ENCODE data around the gene PLEKHH2. TPM values are rescaled to one million over a fixed set of nuclear protein-coding genes. Genes with fewer than 3 reads are reported as not detected.
"Not testable (repeated sequence)": the region's sequence is repeated elsewhere in the genome, so short reads cannot be mapped to it uniquely, and the experiment has no call there.

The PLEKHH2 gene
- under 1 TPM; 0.50 to 0.70 TPM for total RNA-seq

- ChIA-PET POLR2A (interaction anchor here (1.3 kb wide), 1 partner anchor 41 kb away, joined by 3 read pairs; the partner anchor contains the start of gene THADA), CTCF (interaction anchor here (0.8 to 1.1 kb wide), 2 partner anchors 24 to 826 kb away, joined by 3 read pairs; no protein-coding TSS in a partner anchor)
These were observed at the start of gene PLEKHH2 for GRCh38 chr2:43637030-43637803. Gene PLEKHH2, plus strand, starts transcription at chr2:43637260. Its CDS starts 7,414 bp downstream, at chr2:43644674.

- POLR2A ChIA-PET: no interaction called here
These were observed 44.6 kb upstream of the PLEKHH2 start for GRCh38 chr2:43592443-43592842.

GRCh38 chr2:43593254-43593653 is 43.8 kb upstream of the PLEKHH2 start:
- ChIA-PET CTCF (no interaction called here), POLR2A (no interaction called here)

More at GRCh38 chr2:43592443-43592842, 44.6 kb upstream of the PLEKHH2 start:
- CTCF ChIA-PET: no interaction called here

- ChIA-PET CTCF (interaction anchor here (0.5 kb wide), 1 partner anchor 9 kb away, joined by 3 read pairs; no protein-coding TSS in a partner anchor), POLR2A (no interaction called here)
These were observed 42.2 kb upstream of the PLEKHH2 start for GRCh38 chr2:43594875-43595274.

- CTCF ChIA-PET: interaction anchor here (0.5 to 2.9 kb wide), 5 partner anchors 10 to 19 kb away, joined by 3 to 14 read pairs (median 3); no protein-coding TSS in a partner anchor
These were observed 41.3 kb upstream of the PLEKHH2 start, which contains the start of gene THADA for GRCh38 chr2:43595603-43596412. Gene THADA, minus strand, starts transcription at chr2:43596038. Its CDS starts 3,646 bp downstream, at chr2:43592392.

GRCh38 chr2:43600596-43600995 is 36.5 kb upstream of the PLEKHH2 start:
- CTCF ChIA-PET, POLR2A ChIA-PET: not testable (repeated sequence)

More at GRCh38 chr2:43595603-43596412, 41.3 kb upstream of the PLEKHH2 start, which contains the start of gene THADA:
- POLR2A ChIA-PET: interaction anchor here (1.0 to 1.7 kb wide), 5 partner anchors 18 to 41 kb away, joined by 3 to 7 read pairs (median 5); partner anchors contain the start of gene PLEKHH2

- ChIA-PET CTCF (interaction anchor here (1.0 to 1.9 kb wide), 2 partner anchors 8 kb away, joined by 3 to 4 read pairs; no protein-coding TSS in a partner anchor), POLR2A (interaction anchor here (0.7 kb wide), 1 partner anchor 748 kb away, joined by 5 read pairs; no protein-coding TSS in a partner anchor)
These were observed 32.4 kb upstream of the PLEKHH2 start for GRCh38 chr2:43604674-43605073.

- ChIA-PET CTCF (interaction anchor here (1.0 to 1.9 kb wide), 2 partner anchors 8 kb away, joined by 3 to 4 read pairs; no protein-coding TSS in a partner anchor), POLR2A (no interaction called here)
These were observed 31.9 kb upstream of the PLEKHH2 start for GRCh38 chr2:43605079-43605655.

- CTCF ChIA-PET: interaction anchor here (0.6 to 1.9 kb wide), 3 partner anchors 9 to 168 kb away, joined by 3 to 5 read pairs (median 4); no protein-coding TSS in a partner anchor
- POLR2A ChIA-PET: no interaction called here
These were observed 31.2 kb upstream of the PLEKHH2 start for GRCh38 chr2:43605851-43606250.

GRCh38 chr2:43609290-43609918 is 27.7 kb upstream of the PLEKHH2 start:
- CTCF ChIA-PET: interaction anchor here (2.5 kb wide), 1 partner anchor 12 kb away, joined by 14 read pairs; the partner anchor contains the start of gene THADA

GRCh38 chr2:43610361-43610760 is 26.7 kb upstream of the PLEKHH2 start:
- POLR2A ChIA-PET: interaction anchor here (0.5 kb wide), 1 partner anchor 28 kb away, joined by 7 read pairs; no protein-coding TSS in a partner anchor
- CTCF ChIA-PET: interaction anchor here (2.5 kb wide), 1 partner anchor 13 kb away, joined by 14 read pairs; the partner anchor contains the start of gene THADA

More at GRCh38 chr2:43609290-43609918, 27.7 kb upstream of the PLEKHH2 start:
- POLR2A ChIA-PET: no interaction called here

- POLR2A ChIA-PET: no interaction called here
- CTCF ChIA-PET: interaction anchor here (0.8 to 1.7 kb wide), 5 partner anchors 7 to 666 kb away, joined by 3 to 5 read pairs (median 3); partner anchors contain the start of gene PLEKHH2
These were observed 24.8 kb upstream of the PLEKHH2 start for GRCh38 chr2:43611987-43612894.

- CTCF ChIA-PET: interaction anchor here (0.5 to 1.2 kb wide), 6 partner anchors 8 to 505 kb away, joined by 3 to 6 read pairs (median 3); partner anchors contain the start of gene PLEKHH2
- POLR2A ChIA-PET: no interaction called here
These were observed 24.1 kb upstream of the PLEKHH2 start for GRCh38 chr2:43612944-43613343.

- ChIA-PET POLR2A (no interaction called here), CTCF (no interaction called here)
These were observed 19.9 kb upstream of the PLEKHH2 start for GRCh38 chr2:43616967-43617680.

- ChIA-PET POLR2A (no interaction called here), CTCF (no interaction called here)
These were observed 17.5 kb upstream of the PLEKHH2 start for GRCh38 chr2:43619511-43619910.

GRCh38 chr2:43622931-43623451 is 14.1 kb upstream of the PLEKHH2 start:
- ChIA-PET POLR2A (no interaction called here), CTCF (no interaction called here)

Data from activated CD8-positive, alpha-beta memory T cell treated with anti-CD3 and anti-CD28 coated beads for 36 hours (primary cell).